Neural cell (in vitro differentiated cells): ENCODE measurements around the gene MAGI2. TPM values are rescaled to one million over a fixed set of nuclear protein-coding genes. Genes with fewer than 3 reads are reported as not detected.

ENCODE experiments used
- H2AFZ ChIP-seq: fragments of 200-600, 300-800 bp; sonication (generic), shearing (Covaris generic); 2 replicates; pipeline ENCODE4 v1.6.0; 2014; ENCODE audit warnings: low read depth, mild to moderate bottlenecking, antibody characterized with exemption, low read length, moderate library complexity
- H3F3A ChIP-seq: fragments of 200-600 bp; shearing (Covaris generic); 2 replicates; pipeline ENCODE4 v1.6.1; 2016; ENCODE audit warnings: mild to moderate bottlenecking, moderate library complexity, mixed read lengths, antibody characterized with exemption, low read length; ENCODE audit not compliant: insufficient read depth, poor library complexity, severe bottlenecking
- H3K27ac ChIP-seq: fragments of 200-600, 300-800 bp; sonication (generic), shearing (Covaris generic); 2 replicates; pipeline ENCODE4 v1.5.1; 2014; ENCODE audit warnings: mild to moderate bottlenecking, low read length, moderate library complexity
- H3K27me3 ChIP-seq: fragments of 300-800, 200-600 bp; sonication (generic), shearing (Covaris generic); 2 replicates; pipeline ENCODE4 v1.6.0; 2014; ENCODE audit warnings: mild to moderate bottlenecking, low read depth, low read length, moderate library complexity; ENCODE audit not compliant: insufficient read depth
- H3K36me3 ChIP-seq: fragments of 300-800, 200-600 bp; sonication (generic), shearing (Covaris generic); 2 replicates; pipeline ENCODE4 v1.5.1; 2014; ENCODE audit warnings: mild to moderate bottlenecking, antibody characterized with exemption, low read length, moderate library complexity; ENCODE audit not compliant: insufficient read depth
- H3K4me2 ChIP-seq: fragments of 300-800, 200-600 bp; sonication (generic), shearing (Covaris generic); 2 replicates; pipeline ENCODE4 v1.6.0; 2014; ENCODE audit warnings: mild to moderate bottlenecking, low read length
- H3K4me3 ChIP-seq: fragments of 300-800, 200-600 bp; sonication (generic), shearing (Covaris generic); 2 replicates; pipeline ENCODE4 v1.5.1; 2014; ENCODE audit warnings: mild to moderate bottlenecking, low read length, moderate library complexity
- H3K79me2 ChIP-seq: fragments of 200-600 bp; shearing (Covaris generic); replicated peaks from 2 replicates; pipeline ENCODE4 v1.6.0; 2014; ENCODE audit warnings: mild to moderate bottlenecking, low read length, moderate library complexity; ENCODE audit not compliant: insufficient read depth
- H3K9ac ChIP-seq: fragments of 300-800, 200-600 bp; sonication (generic), shearing (Covaris generic); 2 replicates; pipeline ENCODE4 v1.6.1; 2016; ENCODE audit warnings: mild to moderate bottlenecking, low read length, mixed read lengths
- H3K9me2 ChIP-seq: fragments of 200-600 bp; shearing (Covaris generic); 2 replicates; pipeline ENCODE4 v1.6.1; 2016; ENCODE audit warnings: mild to moderate bottlenecking, low read length, mixed read lengths; ENCODE audit not compliant: insufficient read depth
- H3K9me3 ChIP-seq: fragments of 200-600, 300-800 bp; sonication (generic), shearing (Covaris generic); 2 replicates; pipeline ENCODE4 v1.6.1; 2016; ENCODE audit warnings: mild to moderate bottlenecking, mixed run types, low read length, moderate library complexity, mixed read lengths
- H4K20me1 ChIP-seq: fragments of 200-600 bp; shearing (Covaris generic); 2 replicates; pipeline ENCODE4 v1.6.1; 2016; ENCODE audit warnings: mild to moderate bottlenecking, mixed run types; ENCODE audit not compliant: insufficient read depth
- CTCF ChIP-seq: fragments of 450-650 bp; IDR thresholded peaks from 2 replicates; pipeline ENCODE4 v1.5.1; 2014; ENCODE audit warnings: antibody characterized with exemption, mild to moderate bottlenecking, moderate library complexity; ENCODE audit not compliant: poor library complexity, severe bottlenecking
- EP300 ChIP-seq: fragments of 450-650 bp; conservative IDR thresholded peaks from 2 replicates; pipeline ENCODE4 v1.6.1; 2014; ENCODE audit warnings: antibody characterized with exemption, mild to moderate bottlenecking, moderate library complexity; ENCODE audit not compliant: poor library complexity, severe bottlenecking
- EZH2 ChIP-seq: fragments of 200-600, 300-800 bp; shearing (Covaris generic), sonication (generic); IDR thresholded peaks from 2 replicates; pipeline ENCODE4 v1.6.1; 2014; ENCODE audit warnings: antibody characterized with exemption, low read length, borderline replicate concordance, mild to moderate bottlenecking; ENCODE audit not compliant: insufficient read depth, poor library complexity, severe bottlenecking
- MXI1 ChIP-seq: fragments of 450-650 bp; conservative IDR thresholded peaks from 2 replicates; pipeline ENCODE4 v1.6.1; 2014; ENCODE audit warnings: antibody characterized with exemption, mild to moderate bottlenecking; ENCODE audit not compliant: poor library complexity, severe bottlenecking
- POLR2AphosphoS5 ChIP-seq: IDR thresholded peaks from 2 replicates; pipeline ENCODE4 v1.6.1; 2012
- RAD21 ChIP-seq: fragments of 450-650 bp; conservative IDR thresholded peaks from 2 replicates; pipeline ENCODE4 v1.6.1; 2014; ENCODE audit warnings: antibody characterized with exemption, mild to moderate bottlenecking, moderate library complexity
- REST ChIP-seq: IDR thresholded peaks from 2 replicates; pipeline ENCODE4 v1.6.1; 2012; ENCODE audit warnings: borderline replicate concordance
- SMC3 ChIP-seq: fragments of 450-650 bp; conservative IDR thresholded peaks from 2 replicates; pipeline ENCODE4 v1.6.1; 2014; ENCODE audit warnings: antibody characterized with exemption, mild to moderate bottlenecking, moderate library complexity; ENCODE audit not compliant: poor library complexity
- TAF1 ChIP-seq: IDR thresholded peaks from 2 replicates; pipeline ENCODE4 v1.6.1; 2012; ENCODE audit warnings: low read depth
- polyA plus RNA-seq: library from polyadenylated mRNA; depleted of rRNA; stranded (reverse); fragments of >200 nt; gene quantifications from 2 replicates; pipeline ENCODE4 v1.2.3, GENCODE V29; 2014

The MAGI2 gene
- polyA plus RNA-seq, 1 donor from 2014 or later: 19.3 TPM

- peak overlapping the region; percentile 12 for H3K4me3 ChIP-seq
- TF ChIP-seq EP300 (peak; percentile 57), SMC3 (no peak), RAD21 (no peak), POLR2AphosphoS5 (peak; percentile 58)
- no peaks in the 10 kb centered on the region for H3K27me3 ChIP-seq
- H3K9ac ChIP-seq: no peak overlapping the region
- H3K9me2 ChIP-seq: no peaks in the 10 kb centered on the region
- H3K79me2 ChIP-seq: no peaks in the 10 kb centered on the region
- no peaks in the 10 kb centered on the region for H4K20me1 ChIP-seq
- no peak overlapping the region for H3K4me2 ChIP-seq
- no peak overlapping the region for H3K27ac ChIP-seq
- H2AFZ ChIP-seq: no peak overlapping the region
- H3K9me3 ChIP-seq: no peaks in the 10 kb centered on the region
- H3F3A ChIP-seq: no peaks in the 10 kb centered on the region
- H3K36me3 ChIP-seq: peaks cover 4% of the 10 kb centered on the region
Measured at GRCh38 chr7:78139335-78139734, 1314.1 kb downstream of the MAGI2 start.

- Histone ChIP-seq H3K36me3 (peaks cover 4% of the 10 kb centered on the region), H3K9me2 (no peaks in the 10 kb centered on the region), H3K4me3 (no peak overlapping the region), H3K9me3 (no peaks in the 10 kb centered on the region), H3K27me3 (no peaks in the 10 kb centered on the region), H3K4me2 (no peak overlapping the region), H3F3A (no peaks in the 10 kb centered on the region), H2AFZ (no peak overlapping the region), H3K27ac (no peak overlapping the region), H3K79me2 (no peaks in the 10 kb centered on the region), H4K20me1 (no peaks in the 10 kb centered on the region), H3K9ac (no peak overlapping the region)
- no peak for TF ChIP-seq TAF1
- TF ChIP-seq EZH2: no peak
- no peak for TF ChIP-seq REST
- no peak for TF ChIP-seq CTCF
- no peak for TF ChIP-seq EP300
- no peak for TF ChIP-seq RAD21
- TF ChIP-seq MXI1: no peak
- TF ChIP-seq SMC3: no peak
- TF ChIP-seq POLR2AphosphoS5: no peak
Measured at GRCh38 chr7:78134774-78135173, 1318.7 kb downstream of the MAGI2 start.

- Histone ChIP-seq H3K9me3 (no peaks in the 10 kb centered on the region), H3K9me2 (no peaks in the 10 kb centered on the region), H3K9ac (no peak overlapping the region), H4K20me1 (no peaks in the 10 kb centered on the region), H3K79me2 (no peaks in the 10 kb centered on the region), H3K27me3 (no peaks in the 10 kb centered on the region), H3K36me3 (peaks cover 4% of the 10 kb centered on the region), H3K4me2 (no peak overlapping the region), H3K27ac (no peak overlapping the region), H2AFZ (no peak overlapping the region), H3K4me3 (no peak overlapping the region), H3F3A (no peaks in the 10 kb centered on the region)
- TF ChIP-seq SMC3 (peak; percentile 59), CTCF (peak; percentile 60), POLR2AphosphoS5 (no peak), MXI1 (no peak), RAD21 (peak; percentile 66)
Measured at GRCh38 chr7:78134256-78134655, 1319.2 kb downstream of the MAGI2 start.
